ENCODE measurements around the gene PCDHGA5.
A peak's percentile ranks its signal among the peaks of the same experiment; 100 is the strongest.
"Not testable (repeated sequence)": the region's sequence is repeated elsewhere in the genome, so short reads cannot be mapped to it uniquely, and the experiment has no call there.

PCDHGA5 gene

GRCh38 chr5:141371572-141372475 is 7.9 kb downstream of the PCDHGA5 start:
- TF ChIP-seq ZFX (IDR thresholded peaks at IDR 0.05; ENCODE audit: borderline replicate concordance) (no peak), CTCF (IDR thresholded peaks at IDR 0.05) (no peak)
- no peak overlapping the region for H3K27ac ChIP-seq

- no peak within 1 kb of the TSS for H3K27ac ChIP-seq
- TF ChIP-seq ZFX (IDR thresholded peaks at IDR 0.05; ENCODE audit: borderline replicate concordance) = no peak
- TF ChIP-seq CTCF (IDR thresholded peaks at IDR 0.05) = peak; percentile 80
These were observed 9.8 kb downstream of the PCDHGA5 start, which contains the start of gene PCDHGA6 for GRCh38 chr5:141373673-141374317. TSS of gene PCDHGA6 (plus strand) at chr5:141373891. CDS start at chr5:141374084, 193 bp downstream.

- no peak overlapping the region for H3K27ac ChIP-seq
- TF ChIP-seq CTCF (IDR thresholded peaks at IDR 0.05) = no peak
- TF ChIP-seq ZFX (IDR thresholded peaks at IDR 0.05; ENCODE audit: borderline replicate concordance) = no peak
These were observed 10.7 kb downstream of the PCDHGA5 start for GRCh38 chr5:141374627-141375026.

DNA sequence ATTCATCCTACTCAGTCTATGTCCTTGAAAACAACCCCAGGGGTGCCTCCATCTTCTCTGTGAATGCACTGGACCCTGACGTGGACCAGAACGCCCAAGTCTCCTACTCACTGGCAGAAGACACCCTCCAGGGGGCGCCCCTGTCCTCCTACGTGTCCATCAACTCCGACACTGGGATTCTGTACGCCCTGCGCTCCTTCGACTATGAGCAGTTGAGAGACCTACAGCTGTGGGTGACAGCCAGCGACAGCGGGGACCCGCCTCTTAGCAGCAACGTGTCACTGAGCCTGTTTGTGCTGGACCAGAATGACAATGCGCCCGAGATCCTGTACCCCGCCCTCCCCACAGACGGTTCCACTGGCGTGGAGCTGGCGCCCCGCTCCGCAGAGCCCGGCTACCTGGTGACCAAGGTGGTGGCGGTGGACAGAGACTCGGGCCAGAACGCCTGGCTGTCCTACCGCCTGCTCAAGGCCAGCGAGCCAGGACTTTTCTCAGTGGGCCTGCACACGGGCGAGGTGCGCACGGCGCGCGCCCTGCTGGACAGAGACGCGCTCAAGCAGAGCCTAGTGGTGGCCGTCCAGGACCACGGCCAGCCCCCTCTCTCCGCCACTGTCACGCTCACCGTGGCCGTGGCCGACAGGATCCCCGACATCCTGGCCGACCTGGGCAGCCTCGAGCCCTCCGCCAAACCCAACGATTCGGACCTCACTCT is 11.6 kb downstream of the PCDHGA5 start:
- not testable (repeated sequence) for H3K27ac ChIP-seq
- peak; percentile 28 for TF ChIP-seq CTCF (IDR thresholded peaks at IDR 0.05)

- TF ChIP-seq ZFX (IDR thresholded peaks at IDR 0.05; ENCODE audit: borderline replicate concordance) = no peak
- TF ChIP-seq CTCF (IDR thresholded peaks at IDR 0.05) = peak; percentile 72
- H3K27ac ChIP-seq = no peak within 1 kb of the TSS
These were observed 18.7 kb downstream of the PCDHGA5 start, which contains the start of gene PCDHGA7 for GRCh38 chr5:141382469-141383294. TSS of gene PCDHGA7 (plus strand) at chr5:141382742. CDS start at chr5:141382900, 158 bp downstream.

- TF ChIP-seq ZFX (IDR thresholded peaks at IDR 0.05; ENCODE audit: borderline replicate concordance) = no peak
- no peak for TF ChIP-seq CTCF (IDR thresholded peaks at IDR 0.05)
- H3K27ac ChIP-seq = no peak overlapping the region
These were observed 19.4 kb downstream of the PCDHGA5 start for GRCh38 chr5:141383345-141383744.

All from 22Rv1 (cell line).